GM23248 (cell line): ENCODE data around the gene SPEG. TPM values are rescaled to one million over a fixed set of nuclear protein-coding genes. Genes with fewer than 3 reads are reported as not detected.

Experiments used
- DNase-seq: peaks from one replicate; pipeline ENCODE4 v3.0.0-alpha.2; 2015
- H2AFZ ChIP-seq: fragments of 200-600 bp; sonication (generic); 2 replicates; pipeline ENCODE4 v1.6.1; 2016; ENCODE audit warnings: antibody characterized with exemption
- H3F3A ChIP-seq: fragments of 200-600 bp; sonication (generic); 2 replicates; pipeline ENCODE4 v1.6.1; 2016; ENCODE audit warnings: mild to moderate bottlenecking, antibody characterized with exemption, mixed run types; ENCODE audit not compliant: insufficient read depth
- H3K27ac ChIP-seq: fragments of 200-600 bp; sonication (generic); 2 replicates; pipeline ENCODE4 v1.5.1; 2016; ENCODE audit warnings: mild to moderate bottlenecking
- H3K27me3 ChIP-seq: fragments of 200-600 bp; sonication (generic); replicated peaks from 2 replicates; pipeline ENCODE4 v1.6.1; 2016; ENCODE audit warnings: mild to moderate bottlenecking; ENCODE audit not compliant: insufficient read depth
- H3K36me3 ChIP-seq: fragments of 200-600 bp; sonication (generic); 2 replicates; pipeline ENCODE4 v1.6.1; 2016; ENCODE audit warnings: low read depth, mild to moderate bottlenecking
- H3K4me1 ChIP-seq: fragments of 200-600 bp; sonication (generic); 2 replicates; pipeline ENCODE4 v1.6.1; 2016; ENCODE audit warnings: mild to moderate bottlenecking; ENCODE audit not compliant: insufficient read depth
- H3K4me2 ChIP-seq: fragments of 200-600 bp; sonication (generic); one replicate; pipeline ENCODE4 v1.6.1; 2016; ENCODE audit warnings: mild to moderate bottlenecking; ENCODE audit not compliant: unreplicated experiment
- H3K4me3 ChIP-seq: fragments of 200-600 bp; sonication (generic); 2 replicates; pipeline ENCODE4 v1.5.1; 2016; ENCODE audit warnings: mild to moderate bottlenecking
- H3K79me2 ChIP-seq: fragments of 200-600 bp; sonication (generic); 2 replicates; pipeline ENCODE4 v1.6.1; 2016; ENCODE audit warnings: mild to moderate bottlenecking; ENCODE audit not compliant: insufficient read depth
- H3K9ac ChIP-seq: fragments of 200-600 bp; sonication (generic); 2 replicates; pipeline ENCODE4 v1.6.1; 2016; ENCODE audit warnings: mild to moderate bottlenecking
- H3K9me2 ChIP-seq: fragments of 200-600 bp; sonication (generic); 2 replicates; pipeline ENCODE4 v1.6.1; 2016; ENCODE audit warnings: mixed run types, mild to moderate bottlenecking, moderate library complexity; ENCODE audit not compliant: insufficient read depth
- H3K9me3 ChIP-seq: fragments of 200-600 bp; sonication (generic); one replicate; pipeline ENCODE4 v1.6.1; 2017; ENCODE audit warnings: low read depth
- H4K20me1 ChIP-seq: fragments of 200-600 bp; sonication (generic); 2 replicates; pipeline ENCODE4 v1.6.0; 2016; ENCODE audit not compliant: insufficient read depth
- EZH2 ChIP-seq: fragments of 200-600 bp; sonication (generic); IDR thresholded peaks from 2 replicates; pipeline ENCODE4 v1.6.1; 2018; ENCODE audit warnings: antibody characterized with exemption, mild to moderate bottlenecking; ENCODE audit not compliant: insufficient read depth, poor library complexity, severe bottlenecking
- EZH2phosphoT487 ChIP-seq: fragments of 200-600 bp; sonication (generic); IDR thresholded peaks from 2 replicates; pipeline ENCODE4 v1.6.1; 2018; ENCODE audit warnings: antibody characterized with exemption, moderate library complexity, mild to moderate bottlenecking, low read depth; ENCODE audit not compliant: insufficient read depth
- WGBS, 2 experiments: methylation state at CpG; one replicate each; pipeline ENCODE4 v1.1.6; 2015 to 2017; ENCODE audit warnings: low lambda C conversion rate in 2 of 2, low coverage in 1 of 2; ENCODE audit errors: missing lambda C conversion rate in 2 of 2; 5-methylcytosine and 5-hydroxymethylcytosine counted together
- in situ Hi-C: fragments of 300-500 bp; cut with MboI; formaldehyde crosslinking; loops from 2 replicates; pipeline ENCODE4 v1.15.0; 2020
- polyA plus RNA-seq: library from polyadenylated mRNA; unstranded; fragments of >200 nt; fragmentation: Nextera tagmentation; extraction: Ambion mirVana; gene quantifications from 2 replicates; pipeline ENCODE4 v1.2.1, GENCODE V29; 2016
- total RNA-seq: library from RNA; depleted of rRNA; stranded (reverse); fragments of >200 nt; shearing (Covaris generic); gene quantifications from 2 replicates; pipeline ENCODE4 v1.2.3, GENCODE V29; 2014; rRNA removed

The SPEG gene
- total and polyA plus RNA-seq, 2 experiments from 2014 or later: 9.4 to 26.5 TPM

DNA sequence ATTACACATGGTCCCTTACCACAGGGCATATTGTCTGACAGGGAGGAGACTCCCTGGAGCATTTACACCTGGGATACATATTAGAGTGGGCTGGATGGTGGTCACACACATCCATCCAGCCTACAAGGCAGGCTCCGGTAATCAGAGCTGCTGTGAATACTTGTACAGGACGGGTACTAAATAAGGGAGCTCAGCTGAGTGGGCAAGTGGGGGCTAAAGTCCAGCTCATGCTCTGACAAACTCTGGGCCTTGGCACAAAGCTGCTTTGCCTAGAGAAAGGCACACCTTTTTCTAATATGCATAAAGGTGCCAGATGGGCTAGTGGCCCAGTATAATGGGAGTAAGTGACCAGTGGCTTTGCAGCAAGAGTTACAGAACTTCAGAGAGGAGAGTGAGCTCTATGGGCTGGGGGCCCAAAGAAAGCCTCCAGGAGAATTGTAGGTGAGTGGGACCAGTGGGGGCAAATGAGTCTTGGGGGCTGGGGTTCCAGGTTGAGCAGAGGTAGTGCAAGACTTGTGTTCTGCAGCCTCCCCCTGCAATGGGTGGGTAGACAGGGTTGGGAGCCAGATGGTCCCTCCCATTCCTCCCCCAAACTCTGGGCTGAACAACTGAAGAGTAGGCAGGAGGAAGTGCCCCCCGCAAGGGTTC is 110.8 kb downstream of the SPEG start:
- Histone ChIP-seq H3K4me1 (no peaks in the 10 kb centered on the region), H3K27me3 (no peaks in the 10 kb centered on the region), H3K9me3 (no peaks in the 10 kb centered on the region), H3K9me2 (no peaks in the 10 kb centered on the region), H3K4me3 (no peak overlapping the region), H3K9ac (no peak overlapping the region), H2AFZ (no peak overlapping the region), H3K27ac (no peak overlapping the region), H4K20me1 (no peaks in the 10 kb centered on the region), H3F3A (peaks cover 9% of the 10 kb centered on the region), H3K4me2 (no peak overlapping the region), H3K36me3 (peaks cover 11% of the 10 kb centered on the region; the same call in 1 of the 2 replicates), H3K79me2 (peaks cover 23% of the 10 kb centered on the region)
- TF ChIP-seq EZH2phosphoT487 (no peak), EZH2 (no peak)
- DNase-seq: no peak
- in situ Hi-C loops: no loop called here
- 68 to 70% methylated on average over 3 of the region's 3 CpGs for WGBS, 2 experiments

DNA sequence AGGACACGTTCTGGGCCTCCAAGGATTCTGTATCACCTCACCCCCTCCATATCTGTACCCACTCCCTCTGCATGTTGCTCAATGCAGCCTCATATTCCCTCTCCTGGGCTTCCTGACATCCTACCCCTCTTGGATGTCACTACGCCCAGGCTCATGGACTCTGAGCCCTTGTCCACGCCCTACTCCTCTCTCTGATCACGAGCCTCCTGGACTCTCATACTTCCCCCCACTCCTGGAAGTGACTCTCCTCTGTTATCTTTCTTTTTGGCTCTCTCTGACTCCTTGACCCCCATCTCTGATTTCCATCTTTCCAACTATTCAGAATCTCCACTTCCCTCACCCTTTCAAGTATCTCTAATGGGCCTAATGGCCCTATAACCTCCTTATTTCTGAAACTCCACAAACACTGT is 111.3 kb downstream of the SPEG start:
- DNase-seq: no peak
- in situ Hi-C loops: no loop called here
- Histone ChIP-seq H3K79me2 (peaks cover 18% of the 10 kb centered on the region), H3K36me3 (peaks cover 6% of the 10 kb centered on the region; the same call in 1 of the 2 replicates), H3K4me3 (no peak overlapping the region), H3F3A (peaks cover 9% of the 10 kb centered on the region), H4K20me1 (no peaks in the 10 kb centered on the region), H3K9me3 (no peaks in the 10 kb centered on the region), H3K4me1 (no peaks in the 10 kb centered on the region), H3K27me3 (no peaks in the 10 kb centered on the region), H3K4me2 (no peak overlapping the region), H3K9me2 (no peaks in the 10 kb centered on the region), H3K9ac (no peak overlapping the region), H3K27ac (no peak overlapping the region), H2AFZ (no peak overlapping the region)
- 49 to 54% methylated on average over 3 to 4 of the region's 4 CpGs for WGBS, 2 experiments
- no peak for TF ChIP-seq EZH2
- TF ChIP-seq EZH2phosphoT487: no peak

DNA sequence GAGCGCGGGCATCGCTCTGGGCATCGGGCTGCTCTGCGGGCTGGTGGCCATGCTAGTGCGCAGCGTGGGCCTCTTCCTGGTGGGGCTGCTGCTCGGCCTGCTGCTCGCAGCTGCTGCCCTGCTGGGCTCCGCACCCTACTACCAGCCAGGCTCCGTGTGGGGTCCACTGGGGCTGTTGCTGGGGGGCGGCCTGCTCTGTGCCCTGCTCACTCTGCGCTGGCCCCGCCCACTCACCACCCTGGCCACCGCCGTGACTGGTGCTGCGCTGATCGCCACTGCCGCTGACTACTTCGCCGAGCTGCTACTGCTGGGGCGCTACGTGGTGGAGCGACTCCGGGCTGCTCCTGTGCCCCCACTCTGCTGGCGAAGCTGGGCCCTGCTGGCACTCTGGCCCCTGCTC is 113.0 kb downstream of the SPEG start:
- Histone ChIP-seq H3K4me1 (no peaks in the 10 kb centered on the region), H3K4me2 (no peak overlapping the region), H3K9me3 (no peaks in the 10 kb centered on the region), H3K36me3 (no peaks in the 10 kb centered on the region), H3K4me3 (no peak overlapping the region), H2AFZ (no peak overlapping the region), H3K9ac (no peak overlapping the region), H3K9me2 (no peaks in the 10 kb centered on the region), H3K27ac (no peak overlapping the region), H3K79me2 (peaks cover 1% of the 10 kb centered on the region), H3K27me3 (no peaks in the 10 kb centered on the region), H3F3A (peaks cover 2% of the 10 kb centered on the region; the same call in 1 of the 2 replicates), H4K20me1 (no peaks in the 10 kb centered on the region)
- no peak for DNase-seq
- WGBS, 2 experiments: 94 to 95% methylated on average over 13 to 26 of the region's 26 CpGs
- in situ Hi-C loops: no loop called here
- TF ChIP-seq EZH2phosphoT487 (no peak), EZH2 (no peak)

Other genes with a start within 250 kb of the SPEG start
- 39.3 and 42.4 TPM in 2 replicates for gene ZFAND2B, start 228.1 kb upstream of the SPEG start, total RNA-seq
- gene ZFAND2B, start 228.1 kb upstream of the SPEG start, polyA plus RNA-seq: 36.0 and 38.9 TPM in 2 replicates
- gene ABCB6, start 215.9 kb upstream of the SPEG start, total RNA-seq: 25.3 and 35.7 TPM in 2 replicates
- 21.8 TPM in 2 replicates for gene ABCB6, start 215.9 kb upstream of the SPEG start, polyA plus RNA-seq
- gene ATG9A, start 205.2 kb upstream of the SPEG start, total RNA-seq: 84.4 and 97.3 TPM in 2 replicates
- gene ATG9A, start 205.2 kb upstream of the SPEG start, polyA plus RNA-seq: 68.5 and 72.6 TPM in 2 replicates
- gene ANKZF1, start 205.0 kb upstream of the SPEG start, total RNA-seq: 27.8 and 32.6 TPM in 2 replicates
- gene ANKZF1, start 205.0 kb upstream of the SPEG start, polyA plus RNA-seq: 26.8 and 31.5 TPM in 2 replicates
- gene GLB1L, start 189.4 kb upstream of the SPEG start, total RNA-seq: 13.4 and 13.5 TPM in 2 replicates
- 3.4 and 3.8 TPM in 2 replicates for gene GLB1L, start 189.4 kb upstream of the SPEG start, polyA plus RNA-seq
- gene STK16, start 189.4 kb upstream of the SPEG start, total RNA-seq: 15.3 and 16.0 TPM in 2 replicates
- gene STK16, start 189.4 kb upstream of the SPEG start, polyA plus RNA-seq: 5.3 and 7.2 TPM in 2 replicates
- not detected in 2 replicates for gene TUBA4B, start 181.6 kb upstream of the SPEG start, total RNA-seq
- gene TUBA4B, start 181.6 kb upstream of the SPEG start, polyA plus RNA-seq: not detected in 2 replicates
- 14.3 and 27.1 TPM in 2 replicates for gene TUBA4A, start 180.9 kb upstream of the SPEG start, total RNA-seq
- gene TUBA4A, start 180.9 kb upstream of the SPEG start, polyA plus RNA-seq: 14.5 and 15.5 TPM in 2 replicates
- gene DNAJB2, start 155.5 kb upstream of the SPEG start, total RNA-seq: 50.5 and 53.7 TPM in 2 replicates
- gene DNAJB2, start 155.5 kb upstream of the SPEG start, polyA plus RNA-seq: 11.1 and 12.6 TPM in 2 replicates
- gene PTPRN, start 125.4 kb upstream of the SPEG start, total RNA-seq: 50.5 and 54.1 TPM in 2 replicates
- gene PTPRN, start 125.4 kb upstream of the SPEG start, polyA plus RNA-seq: 29.2 and 30.5 TPM in 2 replicates
- not detected in 2 replicates for gene RESP18, start 102.1 kb upstream of the SPEG start, total RNA-seq
- not detected in 2 replicates for gene RESP18, start 102.1 kb upstream of the SPEG start, polyA plus RNA-seq
- 79.8 and 84.5 TPM in 2 replicates for gene DNPEP, start 46.9 kb upstream of the SPEG start, total RNA-seq
- 54.5 and 57.5 TPM in 2 replicates for gene DNPEP, start 46.9 kb upstream of the SPEG start, polyA plus RNA-seq
- gene DES, start 16.5 kb upstream of the SPEG start, total RNA-seq: 0.51 and 2.7 TPM in 2 replicates
- gene DES, start 16.5 kb upstream of the SPEG start, polyA plus RNA-seq: 0.75 and 1.1 TPM in 2 replicates
- gene GMPPA, start 64.0 kb downstream of the SPEG start, total RNA-seq: 60.6 and 72.2 TPM in 2 replicates
- 64.4 and 65.6 TPM in 2 replicates for gene GMPPA, start 64.0 kb downstream of the SPEG start, polyA plus RNA-seq
- gene ASIC4, start 79.6 kb downstream of the SPEG start, total RNA-seq: 0.13 and 0.43 TPM in 2 replicates
- gene ASIC4, start 79.6 kb downstream of the SPEG start, polyA plus RNA-seq: not detected in 2 replicates
- 526 and 533 TPM in 2 replicates for gene CHPF, start 109.0 kb downstream of the SPEG start, total RNA-seq
- 174 and 179 TPM in 2 replicates for gene CHPF, start 109.0 kb downstream of the SPEG start, polyA plus RNA-seq
- gene TMEM198, start 109.2 kb downstream of the SPEG start, total RNA-seq: 5.8 and 6.2 TPM in 2 replicates
- 1.7 and 2.2 TPM in 2 replicates for gene TMEM198, start 109.2 kb downstream of the SPEG start, polyA plus RNA-seq
- 68.7 and 84.9 TPM in 2 replicates for gene OBSL1, start 136.7 kb downstream of the SPEG start, total RNA-seq
- gene OBSL1, start 136.7 kb downstream of the SPEG start, polyA plus RNA-seq: 12.8 and 13.8 TPM in 2 replicates
- gene INHA, start 137.5 kb downstream of the SPEG start, total RNA-seq: 0.11 TPM in 1 of 2 replicates, not detected in the other
- gene INHA, start 137.5 kb downstream of the SPEG start, polyA plus RNA-seq: 0.19 and 0.36 TPM in 2 replicates
- gene STK11IP, start 163.0 kb downstream of the SPEG start, total RNA-seq: 10.5 and 13.9 TPM in 2 replicates
- 7.3 and 7.9 TPM in 2 replicates for gene STK11IP, start 163.0 kb downstream of the SPEG start, polyA plus RNA-seq
- gene SLC4A3, start 192.8 kb downstream of the SPEG start, total RNA-seq: 0.54 and 1.6 TPM in 2 replicates
- 0.79 and 0.96 TPM in 2 replicates for gene SLC4A3, start 192.8 kb downstream of the SPEG start, polyA plus RNA-seq